HG02623 (cell line): Measurements from ENCODE around the gene ZBTB34.
"Not testable (repeated sequence)": the region's sequence is repeated elsewhere in the genome, so short reads cannot be mapped to it uniquely, and the experiment has no call there.

ENCODE experiments used
- ATAC-seq: cut with Tn5 transposase; IDR thresholded peaks from one replicate; pipeline ENCODE4 v1.9.1; 2021; ENCODE audit warnings: moderate library complexity; ENCODE audit not compliant: unreplicated experiment

Gene ZBTB34, protein sequence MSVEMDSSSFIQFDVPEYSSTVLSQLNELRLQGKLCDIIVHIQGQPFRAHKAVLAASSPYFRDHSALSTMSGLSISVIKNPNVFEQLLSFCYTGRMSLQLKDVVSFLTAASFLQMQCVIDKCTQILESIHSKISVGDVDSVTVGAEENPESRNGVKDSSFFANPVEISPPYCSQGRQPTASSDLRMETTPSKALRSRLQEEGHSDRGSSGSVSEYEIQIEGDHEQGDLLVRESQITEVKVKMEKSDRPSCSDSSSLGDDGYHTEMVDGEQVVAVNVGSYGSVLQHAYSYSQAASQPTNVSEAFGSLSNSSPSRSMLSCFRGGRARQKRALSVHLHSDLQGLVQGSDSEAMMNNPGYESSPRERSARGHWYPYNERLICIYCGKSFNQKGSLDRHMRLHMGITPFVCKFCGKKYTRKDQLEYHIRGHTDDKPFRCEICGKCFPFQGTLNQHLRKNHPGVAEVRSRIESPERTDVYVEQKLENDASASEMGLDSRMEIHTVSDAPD

DNA sequence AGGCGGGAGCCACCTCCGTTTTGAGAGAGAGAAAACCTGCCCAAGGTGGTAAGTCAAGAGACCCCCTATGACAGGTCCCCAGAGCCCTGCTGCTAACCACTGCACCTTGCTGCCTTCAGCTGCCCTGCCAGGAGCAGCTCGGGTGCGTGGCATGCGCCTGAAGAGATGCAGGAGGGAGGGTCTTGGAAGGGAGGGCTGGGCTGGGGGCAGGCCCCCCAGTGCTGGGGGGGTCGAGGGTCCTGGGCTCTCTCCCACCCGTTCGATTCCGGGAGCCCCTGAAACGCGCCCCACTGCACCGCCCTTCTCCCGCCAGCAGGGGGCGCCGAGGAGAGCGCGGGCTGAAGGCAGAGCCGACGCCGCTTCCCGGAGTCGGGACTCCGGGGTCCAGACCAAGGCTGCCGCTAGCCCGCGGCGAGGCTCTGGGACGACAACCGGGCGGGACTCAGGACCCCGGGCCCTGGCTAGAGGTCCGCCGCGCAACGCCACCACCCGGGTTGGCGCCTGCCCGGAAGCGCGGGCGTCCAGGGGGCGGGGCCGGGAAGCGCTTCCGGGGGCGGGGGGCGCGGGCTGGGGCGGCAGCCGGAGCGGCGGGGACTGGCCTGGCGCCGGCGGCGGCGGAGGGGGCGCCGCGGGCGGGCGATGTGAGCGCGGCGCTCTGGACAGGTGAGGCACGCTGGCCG, at the start of gene ZBTB34:
Gene ZBTB34 (plus strand): TSS at position 563 of the 680 bp plus-strand sequence. CDS start 18,761 bp downstream, outside the sequence.
- peak; percentile 66 for ATAC-seq

DNA sequence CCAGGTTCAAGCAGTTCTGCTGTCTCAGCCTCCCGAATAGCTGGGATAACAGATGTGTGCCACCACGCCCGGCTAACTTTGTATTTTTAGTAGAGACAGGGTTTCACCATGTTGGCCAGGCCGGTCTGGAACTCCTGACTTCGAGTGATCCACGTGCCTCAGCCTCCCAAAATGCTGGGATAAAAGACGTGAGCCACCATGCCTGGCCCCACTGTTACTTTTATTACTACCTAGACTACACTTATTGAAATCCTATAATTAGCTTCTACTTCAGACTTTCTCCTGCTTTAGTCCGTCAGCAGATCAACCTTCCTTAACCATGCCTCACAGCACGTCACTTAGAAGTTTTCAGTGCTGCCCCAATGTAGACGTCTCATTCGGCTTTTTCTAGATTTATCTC, 47.4 kb upstream of the ZBTB34 start:
- no peak for ATAC-seq

DNA sequence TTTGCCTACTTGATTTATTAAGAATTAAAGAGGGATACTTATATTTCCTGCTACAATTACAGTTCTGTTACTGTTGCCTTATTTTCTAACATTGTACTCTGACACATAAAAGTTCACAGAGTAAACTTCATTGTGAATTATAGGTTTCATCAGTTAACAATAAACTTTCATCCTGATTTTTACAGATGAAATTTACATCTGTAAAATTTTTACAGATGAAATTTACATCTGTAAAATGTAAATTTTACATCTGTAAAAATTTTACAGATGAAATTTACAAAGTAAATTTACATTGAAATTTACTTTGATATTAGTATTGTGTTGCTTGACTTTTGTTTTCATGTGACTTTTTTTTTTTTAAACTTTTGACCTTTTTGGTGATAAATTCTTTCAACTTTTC, 46.3 kb upstream of the ZBTB34 start:
- ATAC-seq, result no peak

DNA sequence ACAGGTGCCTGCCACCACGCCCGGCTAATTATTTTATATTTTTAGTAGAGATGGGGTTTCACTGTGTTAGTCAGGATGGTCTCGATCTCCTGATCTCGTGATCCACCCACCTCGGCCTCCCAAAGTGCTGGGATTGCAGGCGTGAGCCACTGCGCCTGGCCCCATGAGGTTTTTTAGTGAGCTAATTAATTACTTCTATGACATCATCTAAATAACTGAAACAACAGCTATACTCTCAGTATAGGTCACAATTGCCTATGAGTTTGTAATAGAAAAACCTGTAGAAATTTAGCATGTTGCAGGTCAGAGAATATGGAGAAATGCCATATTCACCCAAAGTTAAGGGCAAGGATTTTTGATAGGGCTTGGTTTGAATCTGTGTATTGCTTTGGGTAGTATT, 42.8 kb upstream of the ZBTB34 start:
- not testable (repeated sequence) for ATAC-seq

DNA sequence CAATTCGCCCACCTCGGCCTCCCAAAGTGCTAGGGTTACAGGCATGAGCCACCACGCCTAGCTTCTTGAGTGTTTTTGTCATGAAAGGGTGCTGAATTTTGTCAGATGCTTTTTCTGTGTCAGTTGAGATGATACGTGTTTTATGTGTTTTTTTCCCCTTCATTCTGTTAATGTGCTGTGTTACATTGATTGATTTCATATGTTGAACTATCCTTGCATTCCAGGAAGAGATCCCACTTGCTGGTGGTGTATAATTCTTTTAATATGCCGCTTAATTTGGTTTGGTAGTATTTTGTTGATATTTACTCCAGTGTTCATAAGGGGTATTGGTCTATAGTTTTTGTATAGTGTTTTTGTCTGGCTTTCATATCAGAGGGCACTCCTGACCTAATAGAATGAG, 42.0 kb upstream of the ZBTB34 start:
- ATAC-seq, result no peak

DNA sequence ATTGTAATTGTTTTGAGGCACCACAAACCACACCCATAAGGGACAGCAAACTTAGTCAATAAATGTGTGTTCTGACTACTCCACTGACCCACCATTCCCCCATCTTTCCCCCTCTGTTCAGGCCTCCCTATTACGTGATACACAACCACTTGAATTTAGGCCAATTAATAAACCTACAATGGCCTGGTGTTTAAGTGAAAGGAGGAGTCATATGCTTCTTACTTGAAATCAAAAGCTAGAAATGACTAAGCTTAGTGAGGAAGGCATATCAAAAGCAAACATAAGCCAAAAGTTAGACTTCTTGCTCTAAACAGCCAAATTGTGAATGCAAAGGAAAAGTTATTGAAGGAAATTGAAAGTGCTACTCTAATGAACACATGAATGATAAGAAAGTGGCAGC, 41.0 kb upstream of the ZBTB34 start:
- no peak for ATAC-seq

DNA sequence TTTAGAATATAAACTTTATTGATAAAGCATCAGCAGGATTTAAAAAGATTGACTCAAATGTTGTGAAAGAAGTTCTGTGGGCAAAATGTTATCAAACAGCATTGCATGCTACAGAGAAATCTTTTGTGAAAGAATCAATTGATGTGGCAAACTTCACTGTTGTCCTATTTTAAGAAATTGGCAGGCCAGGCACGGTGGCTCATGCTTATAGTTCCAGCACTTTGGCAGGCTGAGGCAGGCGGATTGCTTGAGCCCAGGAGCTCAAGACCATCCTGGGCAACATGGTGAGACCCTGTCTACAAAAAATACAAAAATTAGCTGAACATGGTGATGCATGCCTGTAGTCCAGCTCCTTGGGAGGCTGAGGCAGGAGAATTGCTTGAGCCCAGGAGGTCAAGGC, 38.2 kb upstream of the ZBTB34 start:
- ATAC-seq, result no peak

DNA sequence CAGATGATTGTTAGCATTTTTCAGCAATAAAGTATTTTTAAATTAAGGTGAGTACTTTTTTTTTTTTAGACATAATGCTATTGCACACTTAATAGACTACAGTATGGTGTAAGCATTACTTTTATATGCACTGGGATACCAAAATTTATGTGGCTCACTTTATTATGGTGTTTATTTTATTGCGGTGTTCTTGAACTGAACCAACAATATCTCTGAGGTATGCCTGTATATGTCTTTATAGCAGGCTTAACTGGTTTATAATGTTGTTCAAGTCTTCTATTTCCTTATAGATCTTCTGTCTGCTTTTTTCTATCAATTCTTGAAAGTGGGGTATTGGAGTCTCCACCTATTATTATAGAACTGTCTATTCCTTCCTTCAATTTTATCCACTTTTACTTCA, 37.6 kb upstream of the ZBTB34 start:
- no peak for ATAC-seq

DNA sequence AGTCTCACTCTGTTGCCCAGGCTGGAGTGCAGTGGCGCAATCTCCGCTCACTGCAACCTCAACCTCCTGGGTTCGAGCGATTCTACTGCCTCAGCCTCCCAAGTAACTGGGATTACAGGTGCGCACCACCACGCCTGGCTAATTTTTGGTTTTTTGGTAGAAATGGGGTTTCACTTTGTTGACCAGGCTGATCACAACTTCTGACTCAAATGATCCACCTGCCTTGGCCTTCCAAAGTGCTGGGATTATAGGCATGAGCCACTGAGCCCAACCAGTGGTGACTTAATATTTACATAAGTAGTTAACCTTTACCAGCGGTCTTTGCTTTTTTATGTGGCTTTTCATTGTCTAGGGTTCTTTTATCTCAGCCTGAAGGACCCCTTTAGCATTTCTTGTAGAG, 36.4 kb upstream of the ZBTB34 start:
- not testable (repeated sequence) for ATAC-seq

DNA sequence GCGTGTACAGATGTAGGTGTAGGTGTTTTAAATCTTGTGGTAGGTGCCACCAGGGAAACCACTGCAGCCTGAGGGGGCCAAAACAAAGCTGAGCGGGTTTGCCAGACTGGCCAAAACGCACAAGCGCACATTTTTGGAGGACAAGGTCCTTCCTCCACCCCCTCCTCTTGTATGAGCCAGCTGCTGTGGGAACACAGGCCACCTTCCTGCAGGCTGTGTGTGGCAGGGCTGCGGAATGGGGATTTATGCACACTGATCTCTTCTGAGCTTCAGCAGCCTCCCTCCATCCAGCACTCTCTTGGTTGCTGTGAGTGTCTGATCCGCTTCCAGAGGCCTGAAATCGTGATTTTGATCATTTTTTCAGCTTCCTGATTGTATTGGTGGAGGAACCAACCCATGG, 33.2 kb upstream of the ZBTB34 start:
- no peak for ATAC-seq

DNA sequence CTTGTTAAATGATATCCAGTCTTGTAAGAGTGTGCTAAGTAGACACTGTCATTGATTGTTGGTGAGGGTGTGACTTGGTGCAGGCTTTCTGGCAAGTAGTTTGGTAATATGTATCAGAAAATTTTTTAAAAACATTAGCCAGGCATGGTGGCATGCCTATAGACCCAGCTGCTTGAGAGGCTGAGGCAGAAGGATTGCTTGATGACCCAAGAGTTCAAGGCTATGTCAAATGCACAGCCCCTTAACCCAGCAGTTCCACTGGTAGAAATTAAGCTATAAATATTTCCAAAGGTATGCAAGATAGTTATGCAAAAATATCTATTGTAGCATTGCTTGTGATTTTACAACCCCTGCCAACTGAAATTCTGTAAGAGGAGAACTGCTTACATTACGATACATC, 31.4 kb upstream of the ZBTB34 start:
- ATAC-seq, result no peak

DNA sequence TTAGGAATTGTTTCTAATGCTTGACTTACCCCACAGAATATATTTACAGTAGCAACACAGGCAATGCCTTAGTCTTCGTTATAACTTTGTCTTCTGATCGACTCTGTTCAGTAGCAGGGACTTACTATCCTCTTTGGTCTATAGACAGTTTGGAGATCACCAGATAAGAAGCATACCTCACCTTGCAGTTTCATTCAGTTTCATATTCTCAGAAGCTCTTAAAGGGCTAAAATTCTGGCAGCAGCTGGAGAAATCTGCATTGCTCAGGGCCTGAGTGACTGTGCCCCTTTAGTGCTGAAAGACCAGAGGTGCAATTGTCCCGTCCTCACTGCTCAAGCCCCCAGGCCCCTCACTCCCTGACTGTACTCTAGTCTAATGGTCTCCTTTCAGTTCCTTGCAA, 29.6 kb upstream of the ZBTB34 start:
- no peak for ATAC-seq

DNA sequence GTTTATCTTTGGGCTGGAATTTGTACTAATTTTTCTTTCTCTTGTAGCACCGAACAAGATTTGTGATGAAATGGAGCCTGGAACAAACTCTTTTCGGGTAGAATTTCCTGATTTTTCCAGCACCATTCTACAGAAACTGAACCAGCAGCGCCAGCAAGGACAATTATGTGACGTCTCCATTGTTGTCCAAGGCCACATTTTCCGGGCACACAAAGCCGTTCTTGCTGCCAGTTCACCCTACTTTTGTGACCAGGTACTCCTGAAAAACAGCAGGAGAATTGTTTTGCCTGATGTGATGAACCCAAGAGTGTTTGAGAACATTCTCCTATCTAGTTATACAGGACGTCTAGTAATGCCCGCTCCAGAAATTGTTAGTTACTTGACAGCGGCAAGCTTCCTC, 28.0 kb upstream of the ZBTB34 start:
- ATAC-seq, result no peak

DNA sequence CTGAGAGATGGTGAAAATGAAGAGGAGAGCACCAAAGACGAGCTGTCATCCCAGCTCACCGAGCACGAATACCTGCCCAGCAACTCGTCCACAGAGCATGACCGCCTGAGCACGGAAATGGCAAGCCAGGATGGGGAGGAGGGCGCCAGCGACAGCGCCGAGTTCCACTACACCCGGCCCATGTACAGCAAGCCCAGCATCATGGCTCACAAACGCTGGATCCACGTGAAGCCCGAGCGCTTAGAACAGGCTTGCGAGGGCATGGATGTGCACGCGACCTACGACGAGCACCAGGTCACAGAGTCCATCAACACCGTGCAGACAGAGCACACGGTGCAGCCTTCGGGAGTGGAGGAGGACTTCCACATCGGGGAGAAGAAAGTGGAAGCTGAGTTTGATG, 27.4 kb upstream of the ZBTB34 start:
- no peak for ATAC-seq

DNA sequence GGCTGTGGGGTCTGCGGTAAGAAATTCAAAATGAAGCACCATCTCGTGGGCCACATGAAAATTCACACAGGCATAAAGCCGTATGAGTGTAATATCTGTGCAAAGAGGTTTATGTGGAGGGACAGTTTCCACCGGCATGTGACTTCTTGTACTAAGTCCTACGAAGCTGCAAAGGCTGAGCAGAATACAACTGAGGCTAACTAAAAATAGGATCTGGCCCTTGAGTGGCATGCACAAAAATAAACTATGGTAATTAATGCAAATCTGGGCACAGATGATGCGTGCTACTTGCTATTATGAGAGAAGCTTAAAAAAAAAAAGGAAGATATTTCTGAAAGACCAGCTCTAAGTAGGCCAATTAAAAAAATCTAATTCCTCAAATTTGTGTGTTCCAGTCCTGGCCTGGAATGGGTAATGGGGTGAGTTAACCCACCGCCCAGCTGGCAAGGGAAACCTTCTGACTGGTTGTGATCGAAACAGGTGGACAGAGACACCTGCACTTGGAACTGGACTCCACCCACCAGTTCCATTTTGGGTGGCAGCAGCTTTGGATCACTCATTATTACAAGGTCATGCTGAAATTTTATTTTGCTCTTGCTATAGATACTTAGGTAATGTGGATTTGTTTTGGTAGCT, 26.6 kb upstream of the ZBTB34 start:
- no peak for ATAC-seq

DNA sequence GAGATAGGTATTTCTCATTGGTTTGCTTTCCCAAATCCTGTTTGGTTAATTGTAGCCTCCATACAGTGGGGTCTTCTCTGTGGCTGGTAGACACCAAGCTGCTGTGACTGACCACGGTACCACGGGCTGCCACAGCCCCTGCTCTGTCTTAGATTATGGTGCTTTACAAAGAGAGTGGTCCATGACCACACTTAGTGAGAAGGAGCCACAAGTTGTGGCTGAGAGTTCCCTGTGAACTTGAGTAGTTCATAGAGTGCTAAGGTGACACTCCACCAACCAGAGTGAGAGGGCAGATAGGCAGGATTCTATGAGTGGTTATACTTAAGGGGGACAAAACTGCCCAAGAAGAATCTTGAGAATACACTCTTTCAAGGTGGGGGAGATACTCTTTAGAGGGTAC, 25.8 kb upstream of the ZBTB34 start:
- ATAC-seq, result no peak

DNA sequence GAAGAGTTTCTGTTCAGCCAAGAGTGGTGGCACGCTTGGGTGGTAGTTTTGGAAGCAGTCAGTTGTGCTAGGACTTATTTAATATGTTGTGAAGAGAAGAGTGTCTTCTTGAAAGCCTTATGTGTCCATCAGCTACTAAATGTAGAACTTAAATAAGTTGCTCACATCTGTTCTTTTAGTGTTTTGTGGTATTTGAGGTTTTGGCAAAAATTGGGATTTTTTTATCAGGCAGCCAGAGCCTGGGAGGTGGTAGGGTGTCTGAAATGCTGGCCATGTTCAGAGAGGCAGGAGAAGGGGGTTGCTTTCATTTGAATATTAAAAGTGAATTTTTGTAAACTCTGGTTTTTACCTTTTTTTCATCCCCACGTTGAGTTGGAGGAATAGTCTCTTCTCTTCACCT, 24.2 kb upstream of the ZBTB34 start:
- no peak for ATAC-seq

DNA sequence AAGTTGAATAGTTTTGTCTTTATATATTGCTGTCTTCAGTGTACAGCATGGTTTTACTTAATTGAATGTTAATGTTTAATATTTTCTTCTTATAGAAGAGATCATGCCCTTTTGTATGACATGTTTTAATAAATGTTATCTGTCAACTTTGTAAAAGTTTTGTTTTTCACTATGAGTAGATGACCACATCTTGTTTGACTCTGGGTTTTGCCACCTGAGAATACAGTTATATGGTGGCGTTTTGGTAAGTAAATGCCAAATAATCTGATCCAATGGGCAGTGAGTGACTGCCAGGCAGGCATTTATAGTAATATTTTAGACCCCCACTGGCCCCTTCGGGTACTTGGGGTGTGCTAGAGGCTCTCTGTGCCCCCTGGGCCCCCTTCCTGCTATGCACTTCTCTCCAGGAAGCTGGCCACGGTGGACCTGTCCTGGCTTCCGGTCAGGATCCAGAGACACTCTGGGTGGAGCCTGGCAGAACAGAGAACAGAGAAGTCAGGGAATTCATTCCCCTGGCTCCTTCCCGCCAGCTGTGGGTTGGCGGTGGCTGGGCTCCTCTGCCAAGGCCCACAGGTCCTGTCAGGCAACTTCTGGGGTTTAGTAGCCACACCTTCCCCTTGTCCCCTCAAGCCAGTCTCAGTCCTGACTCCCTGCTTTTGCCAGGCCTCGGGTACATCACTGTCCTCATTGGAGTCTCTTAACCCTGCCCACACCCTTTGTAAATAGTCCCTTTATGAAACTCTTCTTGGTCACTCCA, 22.2 kb upstream of the ZBTB34 start:
- no peak for ATAC-seq

DNA sequence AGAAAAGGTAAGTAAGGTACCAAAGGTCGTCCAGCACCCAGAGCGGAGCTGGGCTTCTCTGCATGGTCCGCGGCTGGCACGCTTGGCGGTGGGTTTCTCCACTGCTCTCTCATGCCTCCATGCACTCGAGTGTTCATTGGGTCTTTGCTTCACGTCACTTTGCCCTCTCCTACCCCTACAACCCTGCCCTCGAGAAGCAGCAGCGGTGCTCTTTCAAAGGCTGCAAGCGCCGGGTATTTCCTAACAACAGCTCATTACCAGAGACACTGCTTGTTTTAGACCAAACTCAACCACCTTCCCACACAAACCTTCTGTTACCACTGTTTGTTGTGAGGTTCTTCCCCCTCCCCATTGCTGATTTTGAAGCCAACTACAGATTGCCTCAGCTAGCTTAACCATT, 21.5 kb upstream of the ZBTB34 start:
- no peak for ATAC-seq

DNA sequence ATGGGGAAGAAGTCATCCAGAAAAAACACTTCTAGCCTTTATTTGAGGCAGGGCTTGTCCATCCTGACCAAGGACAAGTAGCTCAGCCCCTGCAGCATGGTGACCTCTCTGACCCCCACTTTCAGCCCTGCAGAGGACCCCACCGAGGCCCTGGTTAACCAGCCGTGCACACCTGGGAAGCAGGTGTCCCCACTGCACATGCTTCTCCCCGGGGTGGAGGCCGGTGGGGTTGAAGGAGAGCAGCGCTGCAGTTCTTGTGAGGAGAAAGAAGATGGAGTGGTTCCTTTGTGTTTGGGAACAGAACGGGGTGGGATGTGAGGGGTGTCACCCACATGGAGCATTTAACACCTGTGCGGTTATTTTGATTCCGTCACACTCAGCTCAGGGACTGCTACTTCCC, 21.1 kb upstream of the ZBTB34 start:
- ATAC-seq, result no peak

DNA sequence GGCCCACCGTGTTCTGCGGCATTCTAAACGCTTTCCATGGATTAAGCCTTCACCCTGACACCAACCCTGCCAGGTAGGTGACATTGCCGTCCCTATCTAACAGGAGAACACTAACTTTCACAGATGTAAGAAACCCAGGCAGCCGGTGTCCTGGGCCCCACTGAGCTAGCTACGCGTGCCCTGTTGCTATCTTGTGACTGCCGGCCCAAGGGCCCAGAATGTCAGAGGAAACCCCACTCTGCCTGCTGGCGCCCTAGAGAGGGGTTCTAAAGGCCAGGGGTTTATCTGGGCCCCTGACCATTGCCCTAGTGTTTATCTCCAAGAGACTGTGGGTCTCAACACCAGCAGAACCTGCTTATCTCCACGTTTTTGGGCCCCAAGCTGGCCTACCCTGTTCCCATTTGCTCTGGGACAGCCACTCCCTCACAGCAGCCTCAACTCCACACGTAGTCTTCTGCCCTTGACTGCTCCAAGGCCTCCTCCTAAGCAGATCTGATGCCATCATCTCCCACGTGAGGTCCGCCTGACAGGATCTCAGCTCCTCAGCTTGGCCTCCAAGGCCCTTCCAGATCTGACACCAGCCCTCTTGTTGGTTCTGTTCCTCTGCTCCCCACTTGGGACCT, 18.1 kb upstream of the ZBTB34 start:
- no peak for ATAC-seq
